Measurements from ENCODE around the gene CDR2L.

GRCh38 chr17:75001915-75002843 is 14.7 kb downstream of the CDR2L start:
- TF ChIP-seq POLR2A (IDR thresholded peaks at IDR 0.05; ENCODE audit: low read depth, low read length) (no peak), TAF1 (IDR thresholded peaks at IDR 0.05; ENCODE audit: low read depth, low read length) (no peak), POLR2AphosphoS5 (IDR thresholded peaks at IDR 0.05; ENCODE audit: low read depth, low read length) (no peak), POU2F2 (IDR thresholded peaks at IDR 0.05; ENCODE audit: low read depth, low read length) (no peak), SPI1 (IDR thresholded peaks at IDR 0.05; ENCODE audit: low read depth, low read length) (no peak), PAX5 (IDR thresholded peaks at IDR 0.05; ENCODE audit: insufficient read depth, low read length, severe bottlenecking) (no peak)
